Tibial nerve (tissue), 3 donors: ENCODE results near the gene SFTPB.

ENCODE experiments used
- POLR2A ChIP-seq, 2 donors: fragments of 450-650 bp; IDR thresholded peaks; one replicate each; pipeline ENCODE4 v1.6.1; 2017; ENCODE audit warnings: antibody characterized with exemption in 2 of 2, mild to moderate bottlenecking in 2 of 2, moderate library complexity in 2 of 2
- TF ChIP-seq, protein P1 (sequence below), 5 experiments: fragments of 200-600 bp in 3 of 5; fragments of 450-650 bp in 2 of 5; sonication (generic) in 3 of 5; IDR thresholded peaks; one replicate each; pipeline ENCODE4 v1.5.1; 2016 to 2019; ENCODE audit warnings: antibody characterized with exemption in 5 of 5, mild to moderate bottlenecking in 3 of 5, moderate library complexity in 2 of 5

- no peak for TF ChIP-seq POLR2A (IDR thresholded peaks at IDR 0.05)
- TF ChIP-seq, protein P1, sequence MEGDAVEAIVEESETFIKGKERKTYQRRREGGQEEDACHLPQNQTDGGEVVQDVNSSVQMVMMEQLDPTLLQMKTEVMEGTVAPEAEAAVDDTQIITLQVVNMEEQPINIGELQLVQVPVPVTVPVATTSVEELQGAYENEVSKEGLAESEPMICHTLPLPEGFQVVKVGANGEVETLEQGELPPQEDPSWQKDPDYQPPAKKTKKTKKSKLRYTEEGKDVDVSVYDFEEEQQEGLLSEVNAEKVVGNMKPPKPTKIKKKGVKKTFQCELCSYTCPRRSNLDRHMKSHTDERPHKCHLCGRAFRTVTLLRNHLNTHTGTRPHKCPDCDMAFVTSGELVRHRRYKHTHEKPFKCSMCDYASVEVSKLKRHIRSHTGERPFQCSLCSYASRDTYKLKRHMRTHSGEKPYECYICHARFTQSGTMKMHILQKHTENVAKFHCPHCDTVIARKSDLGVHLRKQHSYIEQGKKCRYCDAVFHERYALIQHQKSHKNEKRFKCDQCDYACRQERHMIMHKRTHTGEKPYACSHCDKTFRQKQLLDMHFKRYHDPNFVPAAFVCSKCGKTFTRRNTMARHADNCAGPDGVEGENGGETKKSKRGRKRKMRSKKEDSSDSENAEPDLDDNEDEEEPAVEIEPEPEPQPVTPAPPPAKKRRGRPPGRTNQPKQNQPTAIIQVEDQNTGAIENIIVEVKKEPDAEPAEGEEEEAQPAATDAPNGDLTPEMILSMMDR (IDR thresholded peaks at IDR 0.05): no peak
Measured at GRCh38 chr2:85646166-85646565, 21.8 kb downstream of the SFTPB start.
